Endothelial cell of umbilical vein (primary cell): ENCODE data around the gene ABCA2. TPM values are rescaled to one million over a fixed set of nuclear protein-coding genes. Genes with fewer than 3 reads are reported as not detected.

Experiments
- BruUV-seq: library from RNA; stranded (reverse); fragments of 400-500 nt; replicated peaks from 2 replicates; lab custom pipeline; 2021; lab: Mats Ljungman, UMichigan
- CTCF ChIA-PET: fragments of 300-600, 350-600 bp; sonication (Branson Sonifier 250); formaldehyde crosslinking; loops from one replicate; lab custom pipeline; 2021; ENCODE audit warnings: antibody characterized with exemption, inconsistent platforms; lab: Charles Lee
- POLR2A ChIA-PET: fragments of 300-600, 350-600 bp; sonication (Branson Sonifier 250); formaldehyde crosslinking; loops from one replicate; lab custom pipeline; 2021; ENCODE audit warnings: antibody characterized with exemption, inconsistent platforms; lab: Charles Lee
- DNase-seq: peaks from one replicate; pipeline ENCODE4 v3.0.0-alpha.2; 2011; ENCODE audit warnings: low read depth, low spot score
- FAIRE-seq: peaks from 2 replicates; lab custom pipeline; 2011; peaks lifted over from hg19 to GRCh38; lab: Jason Lieb, UNC
- H2AFZ ChIP-seq: 2 replicates; pipeline ENCODE4 v1.6.0; 2012; ENCODE audit warnings: low read depth, low read length, control low read depth, inconsistent platforms
- H3K27ac ChIP-seq: 2 replicates; pipeline ENCODE4 v1.5.1; 2011; ENCODE audit warnings: low read depth, mild to moderate bottlenecking, control low read depth, low read length, moderate library complexity; ENCODE audit not compliant: insufficient read depth
- H3K27me3 ChIP-seq, 2 experiments: 2 replicates each; pipeline versions ENCODE4 v1.6.0 to v1.6.1; 2011; ENCODE audit warnings: low read length in 2 of 2, mixed read lengths in 1 of 2; ENCODE audit not compliant: control insufficient read depth in 2 of 2, insufficient read depth in 2 of 2
- H3K36me3 ChIP-seq, 2 experiments: 2 replicates in 1 of 2; 3 replicates in 1 of 2; pipeline ENCODE4 v1.5.1; 2011; ENCODE audit warnings: low read length in 2 of 2, mild to moderate bottlenecking in 1 of 2, moderate library complexity in 1 of 2; ENCODE audit not compliant: control insufficient read depth in 2 of 2, insufficient read depth in 2 of 2; ENCODE audit errors: extremely low read depth in 1 of 2
- H3K4me1 ChIP-seq: 3 replicates; pipeline ENCODE4 v1.5.1; 2011; ENCODE audit warnings: mild to moderate bottlenecking, low read length; ENCODE audit not compliant: control insufficient read depth, insufficient read depth; ENCODE audit errors: extremely low read depth
- H3K4me2 ChIP-seq: 2 replicates; pipeline ENCODE4 v1.6.1; 2011; ENCODE audit warnings: low read length, control low read depth, mixed read lengths; ENCODE audit not compliant: insufficient read depth
- H3K4me3 ChIP-seq, 3 experiments: fragments of 200-600 bp in 1 of 3; sonication (generic), shearing (Covaris generic) in 1 of 3; replicated peaks in 1 of 3; 2 replicates each; pipeline ENCODE4 v1.5.1; 2011 to 2016; ENCODE audit warnings: control low read depth in 3 of 3, low read length in 3 of 3, mild to moderate bottlenecking in 2 of 3, inconsistent platforms in 1 of 3, low read depth in 1 of 3, moderate library complexity in 1 of 3; ENCODE audit not compliant: insufficient read depth in 1 of 3
- H3K79me2 ChIP-seq: 2 replicates; pipeline ENCODE4 v1.6.0; 2012; ENCODE audit warnings: low read length, inconsistent platforms; ENCODE audit not compliant: control insufficient read depth, insufficient read depth
- H3K9ac ChIP-seq: replicated peaks from 2 replicates; pipeline ENCODE3; 2011; ENCODE audit warnings: low read length, control low read depth; ENCODE audit not compliant: insufficient read depth; ENCODE audit errors: extremely low read depth
- H3K9me1 ChIP-seq: replicated peaks from 3 replicates; pipeline ENCODE4 v1.6.0; 2011; ENCODE audit warnings: mild to moderate bottlenecking, low read length; ENCODE audit not compliant: control insufficient read depth, insufficient read depth; ENCODE audit errors: extremely low read depth
- H3K9me3 ChIP-seq: replicated peaks from 2 replicates; pipeline ENCODE4 v1.5.1; 2012; ENCODE audit warnings: low read length, inconsistent platforms; ENCODE audit not compliant: control insufficient read depth, insufficient read depth
- H4K20me1 ChIP-seq: replicated peaks from 2 replicates; pipeline ENCODE3; 2011; ENCODE audit warnings: mild to moderate bottlenecking, low read length; ENCODE audit not compliant: control insufficient read depth, insufficient read depth; ENCODE audit errors: extremely low read depth
- EZH2 ChIP-seq: IDR thresholded peaks from 2 replicates; pipeline ENCODE4 v1.6.1; 2012; ENCODE audit warnings: borderline replicate concordance, low read depth, mild to moderate bottlenecking, moderate library complexity, low read length, inconsistent platforms; ENCODE audit not compliant: severe bottlenecking
- FOS ChIP-seq: IDR thresholded peaks from 2 replicates; pipeline ENCODE4 v1.6.1; 2011; ENCODE audit warnings: mild to moderate bottlenecking, low read length, moderate library complexity, borderline replicate concordance; ENCODE audit not compliant: insufficient read depth
- GATA2 ChIP-seq: IDR thresholded peaks from 2 replicates; pipeline ENCODE4 v1.7.0; 2011; ENCODE audit warnings: low read depth, mild to moderate bottlenecking, moderate library complexity, mixed read lengths, low read length; ENCODE audit not compliant: insufficient read length, insufficient read depth
- JUN ChIP-seq: IDR thresholded peaks from 2 replicates; pipeline ENCODE4 v1.6.1; 2011; ENCODE audit warnings: borderline replicate concordance, low read depth; ENCODE audit not compliant: insufficient read length, insufficient read depth
- MYC ChIP-seq: IDR thresholded peaks from one replicate; pipeline ENCODE4 v1.6.1; 2011; ENCODE audit warnings: mild to moderate bottlenecking, low read depth, low read length
- POLR2A ChIP-seq: IDR thresholded peaks from 2 replicates; pipeline ENCODE4 v1.6.1; 2012; ENCODE audit warnings: low read depth, mild to moderate bottlenecking, control low read depth, low read length
- POLR2AphosphoS5 ChIP-seq: IDR thresholded peaks from 2 replicates; pipeline ENCODE4 v1.6.1; 2012; ENCODE audit warnings: low read depth, mild to moderate bottlenecking, control low read depth, low read length, moderate library complexity; ENCODE audit not compliant: insufficient read depth
- dilution Hi-C: fragments of 300-500 bp; cut with MboI; formaldehyde crosslinking; loops from one replicate; pipeline ENCODE4 v1.15.0; 2019; ENCODE audit warnings: low sequenced_read_pairs; ENCODE audit not compliant: extremely low pct_ligation_motif_present
- intact Hi-C: fragments of 100-400 bp; cut with micrococcal nuclease; formaldehyde crosslinking; loops from one replicate; pipeline ENCODE4 v1.10.0; 2022
- polyA plus RNA-seq, 4 experiments: library from polyadenylated mRNA; depleted of rRNA in 3 of 4; stranded (reverse) in 3 of 4; unstranded in 1 of 4; fragments of >200 nt; gene quantifications; 2 replicates each; pipeline versions ENCODE4 v1.2.1 to v1.2.3, GENCODE V29; 2011 to 2012; ENCODE audit warnings: missing spikeins in 1 of 4
- total RNA-seq: library from RNA; stranded (reverse); gene quantifications from 2 replicates; pipeline ENCODE4 v1.2.3, GENCODE V29; 2021
- TF ChIP-seq, protein P1 (sequence below), 2 donors: IDR thresholded peaks; 1 replicate in 1 of 2; 2 replicates in 1 of 2; pipeline ENCODE4 v1.5.1; 2011; ENCODE audit warnings: low read length in 2 of 2, mild to moderate bottlenecking in 2 of 2, moderate library complexity in 2 of 2, control low read depth in 1 of 2, inconsistent platforms in 1 of 2, low read depth in 1 of 2; ENCODE audit not compliant: insufficient read depth in 1 of 2; ENCODE audit errors: extremely low read depth in 1 of 2
- TF ChIP-seq, protein P2 (sequence below): IDR thresholded peaks from 2 replicates; pipeline ENCODE4 v1.6.1; 2011; ENCODE audit not compliant: insufficient read depth, insufficient read length

ABCA2 gene
- total and polyA plus RNA-seq, 2 donors (not counting 3 experiments of a cell fraction or from before 2014, with no cell fraction given) = 20.0 to 29.1 TPM

DNA sequence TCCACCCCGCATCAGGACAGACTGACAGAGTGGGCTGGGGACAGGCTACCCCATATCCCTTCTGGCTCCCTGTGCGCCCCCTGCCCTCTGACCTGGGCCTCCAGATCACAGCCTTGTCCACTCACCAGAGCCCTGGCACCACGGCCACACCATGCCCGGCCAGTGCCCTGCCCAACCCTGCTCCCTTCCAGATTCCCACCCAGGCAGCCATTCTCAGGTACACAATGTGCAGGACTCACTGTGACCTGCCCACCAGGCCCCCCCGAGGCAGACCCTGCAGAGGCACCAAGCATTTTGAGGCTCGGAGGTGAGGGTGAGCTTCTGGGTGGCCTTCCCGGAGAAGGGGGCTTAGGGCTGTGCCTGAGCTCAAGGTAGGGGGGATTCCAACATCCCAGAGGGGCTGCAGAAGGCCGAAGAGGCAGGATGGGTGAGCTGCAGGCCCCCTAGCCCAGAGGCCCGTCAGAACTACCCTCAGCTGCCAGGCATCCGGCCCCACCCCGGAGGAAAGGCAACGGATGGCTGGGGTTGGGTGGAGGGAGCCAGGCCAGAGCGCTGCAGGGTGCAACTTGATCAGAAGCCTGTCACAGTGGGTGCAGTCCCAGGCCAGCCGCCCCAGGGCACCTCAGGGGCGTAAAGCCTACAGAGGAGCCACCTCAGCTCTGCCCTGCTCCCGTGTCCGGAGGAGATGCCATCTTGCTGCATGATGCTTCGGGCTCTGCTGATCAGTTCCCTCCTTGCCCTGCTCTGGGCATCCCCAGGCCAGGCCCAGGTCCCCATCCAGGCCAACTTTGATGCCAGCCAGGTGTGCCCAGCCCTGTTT is 45.6 kb downstream of the ABCA2 start, which contains the start of gene LCNL1:
Gene LCNL1 (plus strand): TSS at position 762 of the 820 bp plus-strand sequence. CDS start 594 bp downstream, outside the sequence.
- TF ChIP-seq GATA2 = no peak
- TF ChIP-seq, protein P1, sequence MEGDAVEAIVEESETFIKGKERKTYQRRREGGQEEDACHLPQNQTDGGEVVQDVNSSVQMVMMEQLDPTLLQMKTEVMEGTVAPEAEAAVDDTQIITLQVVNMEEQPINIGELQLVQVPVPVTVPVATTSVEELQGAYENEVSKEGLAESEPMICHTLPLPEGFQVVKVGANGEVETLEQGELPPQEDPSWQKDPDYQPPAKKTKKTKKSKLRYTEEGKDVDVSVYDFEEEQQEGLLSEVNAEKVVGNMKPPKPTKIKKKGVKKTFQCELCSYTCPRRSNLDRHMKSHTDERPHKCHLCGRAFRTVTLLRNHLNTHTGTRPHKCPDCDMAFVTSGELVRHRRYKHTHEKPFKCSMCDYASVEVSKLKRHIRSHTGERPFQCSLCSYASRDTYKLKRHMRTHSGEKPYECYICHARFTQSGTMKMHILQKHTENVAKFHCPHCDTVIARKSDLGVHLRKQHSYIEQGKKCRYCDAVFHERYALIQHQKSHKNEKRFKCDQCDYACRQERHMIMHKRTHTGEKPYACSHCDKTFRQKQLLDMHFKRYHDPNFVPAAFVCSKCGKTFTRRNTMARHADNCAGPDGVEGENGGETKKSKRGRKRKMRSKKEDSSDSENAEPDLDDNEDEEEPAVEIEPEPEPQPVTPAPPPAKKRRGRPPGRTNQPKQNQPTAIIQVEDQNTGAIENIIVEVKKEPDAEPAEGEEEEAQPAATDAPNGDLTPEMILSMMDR (IDR thresholded peaks at IDR 0.05; ENCODE audit: extremely low read depth in 1 of 2, insufficient read depth in 1 of 2, low read depth in 1 of 2, low read length in 2 of 2) = no peak
- TF ChIP-seq POLR2AphosphoS5 = no peak
- TF ChIP-seq, protein P2, sequence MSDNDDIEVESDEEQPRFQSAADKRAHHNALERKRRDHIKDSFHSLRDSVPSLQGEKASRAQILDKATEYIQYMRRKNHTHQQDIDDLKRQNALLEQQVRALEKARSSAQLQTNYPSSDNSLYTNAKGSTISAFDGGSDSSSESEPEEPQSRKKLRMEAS = no peak
- no peak for TF ChIP-seq POLR2A
- no peak for TF ChIP-seq JUN
- TF ChIP-seq EZH2 = no peak
- TF ChIP-seq FOS = no peak
- TF ChIP-seq MYC = no peak
- DNase-seq (no peak), FAIRE-seq (no peak)
- Histone ChIP-seq H3K4me1 (peaks cover 4% of the 10 kb centered on the region), H3K27me3 (peaks cover 3 to 10% of the 10 kb centered on the region in 2 experiments), H3K9me3 (no peaks in the 10 kb centered on the region), H3K9me1 (no peaks in the 10 kb centered on the region), H3K36me3 (no peaks in the 10 kb centered on the region), H4K20me1 (no peaks in the 10 kb centered on the region), H3K27ac (no peak within 1 kb of the TSS), H3K79me2 (no peaks in the 10 kb centered on the region), H3K4me3 (no peak within 1 kb of the TSS), H3K4me2 (no peak within 1 kb of the TSS), H2AFZ (no peak within 1 kb of the TSS), H3K9ac (no peak within 1 kb of the TSS)
- POLR2A ChIA-PET = no interaction called here
- intact Hi-C loops (no loop called here), dilution Hi-C loops (no loop called here)
- no TSS peak for BruUV-seq
- CTCF ChIA-PET = interaction anchor here (1.4 kb wide), 1 partner anchor 10 kb away, joined by 3 read pairs; the partner anchor contains the start of gene PAXX
